GM19372 (cell line): ENCODE results near the gene KIF13A.
"Not testable (repeated sequence)": the region's sequence is repeated elsewhere in the genome, so short reads cannot be mapped to it uniquely, and the experiment has no call there.

Experiments
- ATAC-seq: cut with Tn5 transposase; IDR thresholded peaks from one replicate; pipeline ENCODE4 v1.9.1; 2021; ENCODE audit warnings: mild to moderate bottlenecking, low read depth, moderate library complexity; ENCODE audit not compliant: unreplicated experiment

The KIF13A gene

GRCh38 chr6:17987447-17987696 is at the start of gene KIF13A:
TSS of gene KIF13A (minus strand) at chr6:17987635. CDS start at chr6:17987463, 172 bp downstream.
- no peak for ATAC-seq

GRCh38 chr6:18036781-18037180 is 49.3 kb upstream of the KIF13A start:
- no peak for ATAC-seq

GRCh38 chr6:18035330-18035854 is 48.0 kb upstream of the KIF13A start:
- ATAC-seq: no peak

- no peak for ATAC-seq
Observed at GRCh38 chr6:18034798-18035202, 47.4 kb upstream of the KIF13A start.

GRCh38 chr6:18031680-18032256 is 44.3 kb upstream of the KIF13A start:
- no peak for ATAC-seq

- ATAC-seq: no peak
Observed at GRCh38 chr6:18031189-18031588, 43.8 kb upstream of the KIF13A start.

GRCh38 chr6:18028332-18028731 is 40.9 kb upstream of the KIF13A start:
- no peak for ATAC-seq

- ATAC-seq: no peak
Observed at GRCh38 chr6:18025596-18025995, 38.2 kb upstream of the KIF13A start.

- no peak for ATAC-seq
Observed at GRCh38 chr6:18024876-18025275, 37.4 kb upstream of the KIF13A start.

GRCh38 chr6:18023891-18024290 is 36.5 kb upstream of the KIF13A start:
- ATAC-seq: no peak

- ATAC-seq: no peak
Observed at GRCh38 chr6:18022398-18023231, 35.2 kb upstream of the KIF13A start.

GRCh38 chr6:18021166-18021850 is 33.9 kb upstream of the KIF13A start:
- no peak for ATAC-seq

GRCh38 chr6:18020545-18020944 is 33.1 kb upstream of the KIF13A start:
- ATAC-seq: not testable (repeated sequence)

- no peak for ATAC-seq
Observed at GRCh38 chr6:18019539-18020534, 32.4 kb upstream of the KIF13A start.

- not testable (repeated sequence) for ATAC-seq
Observed at GRCh38 chr6:18019133-18019532, 31.7 kb upstream of the KIF13A start.

GRCh38 chr6:18016698-18017097 is 29.3 kb upstream of the KIF13A start:
- ATAC-seq: no peak

- no peak for ATAC-seq
Observed at GRCh38 chr6:18016133-18016532, 28.7 kb upstream of the KIF13A start.

GRCh38 chr6:18011287-18011686 is 23.9 kb upstream of the KIF13A start:
- ATAC-seq: no peak

GRCh38 chr6:18010540-18010939 is 23.1 kb upstream of the KIF13A start:
- ATAC-seq: not testable (repeated sequence)

GRCh38 chr6:18004256-18004985 is 17.0 kb upstream of the KIF13A start:
- no peak for ATAC-seq
